Stimulated activated effector memory CD8-positive, alpha-beta T cell treated with anti-CD3 and anti-CD28 coated beads, Interleukin-12 subunit alpha, Interleukin-12 subunit beta, amount 100 ng/mL, for 72 hours (primary cell): ENCODE results near the gene SURF2.
"Not testable (repeated sequence)": the region's sequence is repeated elsewhere in the genome, so short reads cannot be mapped to it uniquely, and the experiment has no call there.

Experiments
- ATAC-seq: fragments of 150-1000 bp; cut with Tn5 transposase; 2 replicates; pipeline ENCODE4 v1.10.0; 2021
- DNase-seq, 2 donors: peaks; one replicate each; pipeline ENCODE4 v3.0.0; 2021 to 2022; ENCODE audit warnings: low spot score in 2 of 2
- H3K27ac Mint-ChIP-seq: one replicate; pipeline ENCODE4 v1.8.0; 2022; ENCODE audit warnings: mild to moderate bottlenecking, mixed read lengths
- H3K36me3 Mint-ChIP-seq: one replicate; pipeline ENCODE4 v1.8.0; 2022; ENCODE audit warnings: mild to moderate bottlenecking, mixed read lengths
- H3K4me1 Mint-ChIP-seq: one replicate; pipeline ENCODE4 v1.8.0; 2022; ENCODE audit warnings: mixed read lengths
- H3K4me3 Mint-ChIP-seq: one replicate; pipeline ENCODE4 v1.8.0; 2022; ENCODE audit warnings: mild to moderate bottlenecking, mixed read lengths
- H3K9me3 Mint-ChIP-seq: one replicate; pipeline ENCODE4 v1.8.0; 2022; ENCODE audit warnings: mixed read lengths

Gene SURF2

GRCh38 chr9:133375116-133375723 is 18.9 kb downstream of the SURF2 start:
- Mint-ChIP-seq H3K36me3 (peaks cover 52% of the 10 kb centered on the region), H3K4me3 (peak overlapping the region; percentile 89), H3K27ac (peak overlapping the region; percentile 98), H3K9me3 (no peaks in the 10 kb centered on the region), H3K4me1 (peaks cover 32% of the 10 kb centered on the region)
- ATAC-seq (no peak), DNase-seq (peak; percentile 31 to 78)

- peak within 1 kb of the TSS; percentile 98 for H3K27ac Mint-ChIP-seq
- ATAC-seq = peak; percentile 82
- H3K4me3 Mint-ChIP-seq = peak within 1 kb of the TSS; percentile 89
- H3K9me3 Mint-ChIP-seq = no peaks in the 10 kb centered on the region
- peak; percentile 96 to 98 for DNase-seq
- peaks cover 44% of the 10 kb centered on the region for H3K36me3 Mint-ChIP-seq
- H3K4me1 Mint-ChIP-seq = peaks cover 24% of the 10 kb centered on the region
Measured at GRCh38 chr9:133375724-133376654, 19.6 kb downstream of the SURF2 start, which contains the start of the genes STKLD1 and SURF4. Gene STKLD1, plus strand, starts transcription at chr9:133376366. Its CDS starts 108 bp downstream, at chr9:133376474. Gene SURF4, minus strand, starts transcription at chr9:133376060. Its CDS starts 91 bp downstream, at chr9:133375969.

GRCh38 chr9:133377280-133377679 is 20.9 kb downstream of the SURF2 start:
- DNase-seq, H3K9me3 Mint-ChIP-seq, H3K27ac Mint-ChIP-seq, ATAC-seq: not testable (repeated sequence)
- peaks cover 32% of the 10 kb centered on the region for H3K36me3 Mint-ChIP-seq
- peaks cover 12% of the 10 kb centered on the region for H3K4me1 Mint-ChIP-seq
- H3K4me3 Mint-ChIP-seq = peak overlapping the region; percentile 89

GRCh38 chr9:133377721-133378216 is 21.4 kb downstream of the SURF2 start:
- H3K9me3 Mint-ChIP-seq = no peaks in the 10 kb centered on the region
- no peak overlapping the region for H3K27ac Mint-ChIP-seq
- H3K4me1 Mint-ChIP-seq = peaks cover 7% of the 10 kb centered on the region
- H3K36me3 Mint-ChIP-seq = peaks cover 27% of the 10 kb centered on the region
- no peak for ATAC-seq
- DNase-seq = no peak
- peak overlapping the region; percentile 89 for H3K4me3 Mint-ChIP-seq

GRCh38 chr9:133378408-133378962 is 22.1 kb downstream of the SURF2 start:
- no peak overlapping the region for H3K27ac Mint-ChIP-seq
- no peak for ATAC-seq
- H3K9me3 Mint-ChIP-seq = no peaks in the 10 kb centered on the region
- H3K36me3 Mint-ChIP-seq = peaks cover 20% of the 10 kb centered on the region
- H3K4me3 Mint-ChIP-seq = no peak overlapping the region
- no peak for DNase-seq
- H3K4me1 Mint-ChIP-seq = no peaks in the 10 kb centered on the region

- ATAC-seq (no peak), DNase-seq (no peak)
- Mint-ChIP-seq H3K36me3 (peaks cover 10% of the 10 kb centered on the region), H3K9me3 (no peaks in the 10 kb centered on the region), H3K4me1 (no peaks in the 10 kb centered on the region), H3K4me3 (no peak overlapping the region), H3K27ac (no peak overlapping the region)
Measured at GRCh38 chr9:133379153-133380086, 23.1 kb downstream of the SURF2 start.

GRCh38 chr9:133380734-133381133 is 24.4 kb downstream of the SURF2 start:
- no peak for ATAC-seq
- H3K4me1 Mint-ChIP-seq = no peaks in the 10 kb centered on the region
- no peak overlapping the region for H3K27ac Mint-ChIP-seq
- no peak for DNase-seq
- no peaks in the 10 kb centered on the region for H3K36me3 Mint-ChIP-seq
- H3K4me3 Mint-ChIP-seq = no peak overlapping the region
- H3K9me3 Mint-ChIP-seq = no peaks in the 10 kb centered on the region

- DNase-seq (no peak), ATAC-seq (peak; percentile 20)
- H3K4me3 Mint-ChIP-seq = no peak overlapping the region
- H3K36me3 Mint-ChIP-seq = no peaks in the 10 kb centered on the region
- H3K27ac Mint-ChIP-seq = no peak overlapping the region
- no peaks in the 10 kb centered on the region for H3K4me1 Mint-ChIP-seq
- no peaks in the 10 kb centered on the region for H3K9me3 Mint-ChIP-seq
Measured at GRCh38 chr9:133382507-133383141, 26.3 kb downstream of the SURF2 start.

GRCh38 chr9:133383438-133383837 is 27.1 kb downstream of the SURF2 start:
- no peak overlapping the region for H3K27ac Mint-ChIP-seq
- no peak overlapping the region for H3K4me3 Mint-ChIP-seq
- H3K9me3 Mint-ChIP-seq = no peaks in the 10 kb centered on the region
- no peaks in the 10 kb centered on the region for H3K4me1 Mint-ChIP-seq
- H3K36me3 Mint-ChIP-seq = no peaks in the 10 kb centered on the region
- no peak for ATAC-seq
- DNase-seq = no peak

- no peak overlapping the region for H3K4me3 Mint-ChIP-seq
- H3K36me3 Mint-ChIP-seq = no peaks in the 10 kb centered on the region
- no peak overlapping the region for H3K27ac Mint-ChIP-seq
- ATAC-seq (no peak), DNase-seq (no peak)
- H3K9me3 Mint-ChIP-seq = no peaks in the 10 kb centered on the region
- H3K4me1 Mint-ChIP-seq = no peaks in the 10 kb centered on the region
Measured at GRCh38 chr9:133384736-133385321, 28.5 kb downstream of the SURF2 start.

GRCh38 chr9:133385452-133385851 is 29.1 kb downstream of the SURF2 start:
- Mint-ChIP-seq H3K4me1 (no peaks in the 10 kb centered on the region), H3K27ac (no peak overlapping the region), H3K9me3 (no peaks in the 10 kb centered on the region), H3K4me3 (no peak overlapping the region), H3K36me3 (no peaks in the 10 kb centered on the region)
- no peak for DNase-seq
- ATAC-seq = no peak

- no peaks in the 10 kb centered on the region for H3K4me1 Mint-ChIP-seq
- H3K9me3 Mint-ChIP-seq = no peaks in the 10 kb centered on the region
Measured at GRCh38 chr9:133386338-133386737, 30.0 kb downstream of the SURF2 start.

GRCh38 chr9:133387680-133388079 is 31.3 kb downstream of the SURF2 start:
- Mint-ChIP-seq H3K4me1 (no peaks in the 10 kb centered on the region), H3K4me3 (no peak overlapping the region), H3K36me3 (no peaks in the 10 kb centered on the region), H3K27ac (no peak overlapping the region), H3K9me3 (no peaks in the 10 kb centered on the region)
- no peak for DNase-seq
- ATAC-seq = no peak

More at GRCh38 chr9:133386338-133386737, 30.0 kb downstream of the SURF2 start:
- DNase-seq (no peak), ATAC-seq (no peak)
- Mint-ChIP-seq H3K27ac (no peak overlapping the region), H3K4me3 (no peak overlapping the region), H3K36me3 (no peaks in the 10 kb centered on the region)

- ATAC-seq (no peak), DNase-seq (no peak)
- Mint-ChIP-seq H3K27ac (no peak overlapping the region), H3K4me1 (no peaks in the 10 kb centered on the region), H3K9me3 (no peaks in the 10 kb centered on the region), H3K36me3 (no peaks in the 10 kb centered on the region), H3K4me3 (no peak overlapping the region)
Measured at GRCh38 chr9:133389025-133389557, 32.7 kb downstream of the SURF2 start.
